Measurements from ENCODE around the gene TNIP1.

TNIP1 gene

DNA sequence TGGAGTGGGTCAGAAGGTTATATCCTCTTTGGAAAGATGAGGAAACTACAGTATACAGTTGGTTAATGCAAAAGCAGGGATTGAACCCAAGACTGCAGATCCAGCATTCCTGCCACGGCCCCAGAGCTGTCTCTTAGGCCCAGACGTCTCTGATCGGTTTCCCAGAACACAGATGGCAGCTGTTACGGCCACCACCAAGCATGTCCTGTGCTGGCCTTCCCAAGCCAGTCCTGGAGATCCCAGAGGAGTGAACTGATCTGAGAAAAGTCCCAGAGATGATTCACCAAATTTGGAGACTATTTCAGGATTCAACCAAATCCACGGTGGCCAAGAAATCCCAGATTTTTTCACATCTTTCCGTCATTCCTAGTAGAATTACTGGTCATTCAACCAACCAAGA is 20.1 kb downstream of the TNIP1 start:
- H3K9ac ChIP-seq (ENCODE audit: low read length): peak overlapping the region; percentile 10
- H3K4me1 ChIP-seq (ENCODE audit: control insufficient read depth, insufficient read depth, low read length): peaks cover 56% of the 10 kb centered on the region
- no peak overlapping the region for H3K4me3 ChIP-seq (ENCODE audit: low read length)
- no peaks in the 10 kb centered on the region for H3K27me3 ChIP-seq (replicated peaks; ENCODE audit: control insufficient read depth, insufficient read depth, low read length)
- H3K9me3 ChIP-seq (ENCODE audit: control insufficient read depth, low read length): no peaks in the 10 kb centered on the region
- H3K36me3 ChIP-seq (ENCODE audit: control insufficient read depth, insufficient read depth, low read length, severe bottlenecking): peaks cover 70% of the 10 kb centered on the region
- DNase-seq (ENCODE audit: low read depth): no peak

- no peak overlapping the region for H3K4me3 ChIP-seq (ENCODE audit: low read length)
- no peaks in the 10 kb centered on the region for H3K27me3 ChIP-seq (replicated peaks; ENCODE audit: control insufficient read depth, insufficient read depth, low read length)
- H3K36me3 ChIP-seq (ENCODE audit: control insufficient read depth, insufficient read depth, low read length, severe bottlenecking): peaks cover 86% of the 10 kb centered on the region
- no peak overlapping the region for H3K9ac ChIP-seq (ENCODE audit: low read length)
- H3K4me1 ChIP-seq (ENCODE audit: control insufficient read depth, insufficient read depth, low read length): peaks cover 47% of the 10 kb centered on the region
- no peak for DNase-seq (ENCODE audit: low read depth)
- H3K9me3 ChIP-seq (ENCODE audit: control insufficient read depth, low read length): no peaks in the 10 kb centered on the region
Measured at GRCh38 chr5:151058891-151059489, 21.8 kb downstream of the TNIP1 start.

GRCh38 chr5:151058301-151058700 is 22.5 kb downstream of the TNIP1 start:
- no peak overlapping the region for H3K4me3 ChIP-seq (ENCODE audit: low read length)
- peaks cover 40% of the 10 kb centered on the region for H3K4me1 ChIP-seq (ENCODE audit: control insufficient read depth, insufficient read depth, low read length)
- H3K9me3 ChIP-seq (ENCODE audit: control insufficient read depth, low read length): no peaks in the 10 kb centered on the region
- no peak for DNase-seq (ENCODE audit: low read depth)
- H3K9ac ChIP-seq (ENCODE audit: low read length): no peak overlapping the region
- no peaks in the 10 kb centered on the region for H3K27me3 ChIP-seq (replicated peaks; ENCODE audit: control insufficient read depth, insufficient read depth, low read length)
- H3K36me3 ChIP-seq (ENCODE audit: control insufficient read depth, insufficient read depth, low read length, severe bottlenecking): peaks cover 93% of the 10 kb centered on the region

- no peak for DNase-seq (ENCODE audit: low read depth)
Measured at GRCh38 chr5:151056379-151057325, 24.2 kb downstream of the TNIP1 start.

GRCh38 chr5:151055336-151055735 is 25.5 kb downstream of the TNIP1 start:
- peaks cover 81% of the 10 kb centered on the region for H3K36me3 ChIP-seq (ENCODE audit: control insufficient read depth, insufficient read depth, low read length, severe bottlenecking)
- H3K4me3 ChIP-seq (ENCODE audit: low read length): no peak overlapping the region
- no peaks in the 10 kb centered on the region for H3K27me3 ChIP-seq (replicated peaks; ENCODE audit: control insufficient read depth, insufficient read depth, low read length)
- DNase-seq (ENCODE audit: low read depth): no peak
- H3K4me1 ChIP-seq (ENCODE audit: control insufficient read depth, insufficient read depth, low read length): peaks cover 20% of the 10 kb centered on the region
- H3K9me3 ChIP-seq (ENCODE audit: control insufficient read depth, low read length): no peaks in the 10 kb centered on the region
- no peak overlapping the region for H3K9ac ChIP-seq (ENCODE audit: low read length)

More at GRCh38 chr5:151056379-151057325, 24.2 kb downstream of the TNIP1 start:
- no peak overlapping the region for H3K9ac ChIP-seq (ENCODE audit: low read length)
- peaks cover 83% of the 10 kb centered on the region for H3K36me3 ChIP-seq (ENCODE audit: control insufficient read depth, insufficient read depth, low read length, severe bottlenecking)
- H3K4me3 ChIP-seq (ENCODE audit: low read length): no peak overlapping the region
- H3K4me1 ChIP-seq (ENCODE audit: control insufficient read depth, insufficient read depth, low read length): peaks cover 29% of the 10 kb centered on the region
- H3K9me3 ChIP-seq (ENCODE audit: control insufficient read depth, low read length): no peaks in the 10 kb centered on the region
- H3K27me3 ChIP-seq (replicated peaks; ENCODE audit: control insufficient read depth, insufficient read depth, low read length): no peaks in the 10 kb centered on the region

GRCh38 chr5:151054709-151055108 is 26.1 kb downstream of the TNIP1 start:
- no peak overlapping the region for H3K9ac ChIP-seq (ENCODE audit: low read length)
- H3K27me3 ChIP-seq (replicated peaks; ENCODE audit: control insufficient read depth, insufficient read depth, low read length): no peaks in the 10 kb centered on the region
- no peak overlapping the region for H3K4me3 ChIP-seq (ENCODE audit: low read length)
- no peaks in the 10 kb centered on the region for H3K9me3 ChIP-seq (ENCODE audit: control insufficient read depth, low read length)
- H3K36me3 ChIP-seq (ENCODE audit: control insufficient read depth, insufficient read depth, low read length, severe bottlenecking): peaks cover 81% of the 10 kb centered on the region
- H3K4me1 ChIP-seq (ENCODE audit: control insufficient read depth, insufficient read depth, low read length): peaks cover 20% of the 10 kb centered on the region
- DNase-seq (ENCODE audit: low read depth): no peak

GRCh38 chr5:151053796-151054462 is 26.9 kb downstream of the TNIP1 start:
- no peak for DNase-seq (ENCODE audit: low read depth)
- Histone ChIP-seq H3K4me1 (ENCODE audit: control insufficient read depth, insufficient read depth, low read length) (peaks cover 22% of the 10 kb centered on the region), H3K36me3 (ENCODE audit: control insufficient read depth, insufficient read depth, low read length, severe bottlenecking) (peaks cover 79% of the 10 kb centered on the region), H3K9ac (ENCODE audit: low read length) (no peak overlapping the region), H3K27me3 (replicated peaks; ENCODE audit: control insufficient read depth, insufficient read depth, low read length) (no peaks in the 10 kb centered on the region), H3K4me3 (ENCODE audit: low read length) (no peak overlapping the region), H3K9me3 (ENCODE audit: control insufficient read depth, low read length) (no peaks in the 10 kb centered on the region)

DNA sequence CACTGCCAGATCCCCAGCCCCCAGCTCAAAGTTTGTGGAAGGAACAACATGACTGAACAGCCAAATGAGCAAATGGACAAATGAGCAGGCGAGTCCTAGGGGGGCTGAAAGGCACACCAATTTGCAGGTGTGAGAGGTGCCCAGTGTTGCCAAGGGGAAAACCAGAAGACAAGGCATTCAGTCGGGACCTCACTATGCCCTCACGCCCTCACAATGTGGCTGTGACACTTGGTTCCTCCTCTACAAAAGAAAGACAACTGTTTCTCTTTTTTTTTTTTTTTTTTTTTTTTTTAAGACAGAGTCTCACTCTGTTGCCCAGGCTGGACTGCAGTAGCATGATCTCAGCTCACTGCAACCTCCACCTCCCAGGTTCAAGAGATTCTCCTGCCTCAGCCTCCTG is 28.0 kb downstream of the TNIP1 start:
- no peak for DNase-seq (ENCODE audit: low read depth)
- Histone ChIP-seq H3K9ac (ENCODE audit: low read length) (no peak overlapping the region), H3K9me3 (ENCODE audit: control insufficient read depth, low read length) (no peaks in the 10 kb centered on the region), H3K4me3 (ENCODE audit: low read length) (no peak overlapping the region), H3K4me1 (ENCODE audit: control insufficient read depth, insufficient read depth, low read length) (peaks cover 27% of the 10 kb centered on the region), H3K27me3 (replicated peaks; ENCODE audit: control insufficient read depth, insufficient read depth, low read length) (no peaks in the 10 kb centered on the region), H3K36me3 (ENCODE audit: control insufficient read depth, insufficient read depth, low read length, severe bottlenecking) (peaks cover 79% of the 10 kb centered on the region)

DNA sequence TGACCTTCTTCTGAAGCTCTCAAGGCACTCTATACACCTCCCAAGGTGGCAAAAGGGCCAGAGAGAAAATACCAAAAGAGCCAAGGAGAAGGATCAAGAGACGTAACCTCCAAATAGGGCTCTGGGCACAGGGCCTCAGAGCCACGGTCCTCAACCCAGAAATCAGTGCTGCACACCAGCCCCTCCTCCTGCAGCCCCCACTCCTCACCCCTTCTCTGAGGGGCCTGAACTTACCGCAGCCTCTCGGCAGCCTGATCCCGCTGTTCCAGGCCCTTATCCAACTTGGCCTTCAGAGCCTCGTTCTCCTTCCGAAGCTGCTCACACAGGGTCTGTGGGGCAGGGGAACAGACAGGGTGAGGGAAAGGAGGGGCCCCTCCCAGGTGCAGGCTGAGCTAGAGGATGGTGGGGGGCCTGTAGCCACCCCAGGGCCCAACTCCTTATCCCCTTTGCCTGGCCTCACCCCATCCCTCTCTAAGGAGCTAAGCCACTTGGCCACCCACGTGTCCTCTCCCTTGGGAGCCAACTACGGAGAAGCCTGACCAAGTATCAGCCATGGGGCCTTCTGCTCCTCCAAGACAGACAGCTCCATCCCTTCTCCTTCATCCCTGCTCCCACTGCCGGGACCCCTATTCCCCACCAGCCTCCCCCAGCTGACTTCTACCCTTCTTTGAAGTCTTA is 28.8 kb downstream of the TNIP1 start:
- Histone ChIP-seq H3K27me3 (replicated peaks; ENCODE audit: control insufficient read depth, insufficient read depth, low read length) (no peaks in the 10 kb centered on the region), H3K36me3 (ENCODE audit: control insufficient read depth, insufficient read depth, low read length, severe bottlenecking) (peaks cover 79% of the 10 kb centered on the region), H3K9ac (ENCODE audit: low read length) (peak overlapping the region; percentile 28), H3K9me3 (ENCODE audit: control insufficient read depth, low read length) (no peaks in the 10 kb centered on the region), H3K4me3 (ENCODE audit: low read length) (no peak overlapping the region), H3K4me1 (ENCODE audit: control insufficient read depth, insufficient read depth, low read length) (peaks cover 27% of the 10 kb centered on the region)
- DNase-seq (ENCODE audit: low read depth): no peak

- Histone ChIP-seq H3K4me1 (ENCODE audit: control insufficient read depth, insufficient read depth, low read length) (peaks cover 27% of the 10 kb centered on the region), H3K9me3 (ENCODE audit: control insufficient read depth, low read length) (no peaks in the 10 kb centered on the region), H3K27me3 (replicated peaks; ENCODE audit: control insufficient read depth, insufficient read depth, low read length) (no peaks in the 10 kb centered on the region), H3K36me3 (ENCODE audit: control insufficient read depth, insufficient read depth, low read length, severe bottlenecking) (peaks cover 79% of the 10 kb centered on the region), H3K4me3 (ENCODE audit: low read length) (no peak overlapping the region), H3K9ac (ENCODE audit: low read length) (peak overlapping the region; percentile 29)
- peak; percentile 86 for DNase-seq (ENCODE audit: low read depth)
Measured at GRCh38 chr5:151051066-151051930, 29.5 kb downstream of the TNIP1 start.

Data from adipocyte (in vitro differentiated cells).